Measurements from ENCODE around the gene FBXO10.

The FBXO10 gene

GRCh38 chr9:37508135-37508833 is 67.9 kb downstream of the FBXO10 start:
- DNase-seq (ENCODE audit: low read depth in 1 of 2, low spot score in 1 of 2) = no peak
- H3K27ac ChIP-seq (replicated peaks) = no peak overlapping the region
- TF ChIP-seq CTCF (IDR thresholded peaks at IDR 0.05; ENCODE audit: insufficient read depth, low read length) (no peak), REST (IDR thresholded peaks at IDR 0.05; ENCODE audit: insufficient replicate concordance, low read depth) (no peak), GABPA (IDR thresholded peaks at IDR 0.05; ENCODE audit: low read depth) (no peak), SPI1 (IDR thresholded peaks at IDR 0.05; ENCODE audit: borderline replicate concordance, low read depth) (no peak), POLR2AphosphoS5 (IDR thresholded peaks at IDR 0.05; ENCODE audit: low read depth) (0 out of 2 replicates have a peak, but pooled peaks have one; percentile 0)
- no peaks in the 10 kb centered on the region for H3K27me3 ChIP-seq (ENCODE audit: insufficient read depth, poor library complexity, severe bottlenecking)
- no peak overlapping the region for H3K4me3 ChIP-seq (replicated peaks; ENCODE audit: insufficient read depth, low read length)

GRCh38 chr9:37507566-37508134 is 68.5 kb downstream of the FBXO10 start:
- DNase-seq (ENCODE audit: low read depth in 1 of 2, low spot score in 1 of 2) = no peak
- Histone ChIP-seq H3K27me3 (ENCODE audit: insufficient read depth, poor library complexity, severe bottlenecking) (no peaks in the 10 kb centered on the region), H3K4me3 (replicated peaks; ENCODE audit: insufficient read depth, low read length) (no peak overlapping the region), H3K27ac (replicated peaks) (no peak overlapping the region)
- TF ChIP-seq REST (IDR thresholded peaks at IDR 0.05; ENCODE audit: insufficient replicate concordance, low read depth) (no peak), CTCF (IDR thresholded peaks at IDR 0.05; ENCODE audit: insufficient read depth, low read length) (no peak)

- DNase-seq (ENCODE audit: low read depth in 1 of 2, low spot score in 1 of 2) = no peak
- Histone ChIP-seq H3K27me3 (ENCODE audit: insufficient read depth, poor library complexity, severe bottlenecking) (no peaks in the 10 kb centered on the region), H3K27ac (replicated peaks) (no peak overlapping the region), H3K4me3 (replicated peaks; ENCODE audit: insufficient read depth, low read length) (no peak overlapping the region)
- TF ChIP-seq POLR2AphosphoS5 (IDR thresholded peaks at IDR 0.05; ENCODE audit: low read depth) (peak; percentile 38; the same call in 1 of the 2 replicates), GABPA (IDR thresholded peaks at IDR 0.05; ENCODE audit: low read depth) (no peak)
Observed at GRCh38 chr9:37504605-37505004, 71.6 kb downstream of the FBXO10 start.

DNA sequence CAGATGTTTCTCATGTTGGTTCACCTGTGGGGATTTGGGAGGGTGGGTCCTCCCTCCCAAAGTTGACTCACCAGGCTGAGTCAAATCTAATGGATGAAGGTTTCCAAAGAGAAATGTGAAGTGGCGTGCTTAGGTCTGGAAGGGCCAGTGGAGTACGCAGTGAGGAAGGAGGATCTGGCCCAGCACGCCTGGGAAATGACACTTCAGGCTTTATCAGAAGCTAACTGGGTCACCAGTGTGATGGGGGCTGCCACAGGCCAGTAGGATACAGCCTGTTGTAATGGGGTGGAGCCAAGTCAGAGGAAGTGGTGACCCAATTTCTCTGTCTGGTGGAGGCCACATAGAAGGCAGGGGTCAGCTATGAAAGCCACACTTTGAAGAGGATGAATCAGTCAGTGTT is 72.4 kb downstream of the FBXO10 start:
- DNase-seq (ENCODE audit: low read depth in 1 of 2, low spot score in 1 of 2) = no peak
- H3K27ac ChIP-seq (replicated peaks) = no peak overlapping the region
- H3K4me3 ChIP-seq (replicated peaks; ENCODE audit: insufficient read depth, low read length) = no peak overlapping the region
- no peaks in the 10 kb centered on the region for H3K27me3 ChIP-seq (ENCODE audit: insufficient read depth, poor library complexity, severe bottlenecking)
- TF ChIP-seq CTCF (IDR thresholded peaks at IDR 0.05; ENCODE audit: insufficient read depth, low read length) = no peak
- no peak for TF ChIP-seq REST (IDR thresholded peaks at IDR 0.05; ENCODE audit: insufficient replicate concordance, low read depth)
- no peak for TF ChIP-seq POLR2AphosphoS5 (IDR thresholded peaks at IDR 0.05; ENCODE audit: low read depth)
- no peak for TF ChIP-seq GABPA (IDR thresholded peaks at IDR 0.05; ENCODE audit: low read depth)
- no peak for TF ChIP-seq SPI1 (IDR thresholded peaks at IDR 0.05; ENCODE audit: borderline replicate concordance, low read depth)
